SK-N-SH (cell line): Measurements from ENCODE around the gene ZNF407. TPM values are rescaled to one million over a fixed set of nuclear protein-coding genes. Genes with fewer than 3 reads are reported as not detected.

Experiments used
- CTCF ChIA-PET: fragments of 300-600, 350-600 bp; formaldehyde crosslinking; extraction: SDS; loops from one replicate; lab custom pipeline; 2021; lab: Yijun Ruan, JAX
- POLR2A ChIA-PET: fragments of 350-600 bp; sonication (Branson Sonifier 250); formaldehyde crosslinking; extraction: SDS; loops from one replicate; lab custom pipeline; 2020; ENCODE audit warnings: antibody characterized with exemption, inconsistent platforms; lab: Yijun Ruan, JAX
- DNase-seq: peaks from one replicate; pipeline ENCODE4 v3.0.0; 2012
- H2AFZ ChIP-seq: fragments of 200-600 bp; sonication (generic); 2 replicates; pipeline ENCODE4 v1.8.1; 2016; ENCODE audit warnings: antibody characterized with exemption, mild to moderate bottlenecking, low read depth
- H3F3A ChIP-seq: fragments of 200-600 bp; sonication (generic); replicated peaks from 2 replicates; pipeline ENCODE3; 2016; ENCODE audit warnings: antibody characterized with exemption, mild to moderate bottlenecking; ENCODE audit not compliant: insufficient read depth
- H3K27ac ChIP-seq, 2 experiments: fragments of 200-500 bp in 1 of 2; fragments of 200-600 bp in 1 of 2; sonication (Bioruptor generic) in 1 of 2; sonication (generic), shearing (Covaris generic) in 1 of 2; 2 replicates each; pipeline versions ENCODE4 v1.5.1 to v1.6.1; 2014 to 2016; ENCODE audit warnings: low read depth in 2 of 2, inconsistent platforms in 1 of 2, low read length in 1 of 2, mild to moderate bottlenecking in 1 of 2, mixed read lengths in 1 of 2
- H3K27me3 ChIP-seq: fragments of 200-600 bp; sonication (generic), shearing (Covaris generic); 2 replicates; pipeline ENCODE4 v1.6.1; 2016; ENCODE audit warnings: mixed run types; ENCODE audit not compliant: insufficient read depth
- H3K36me3 ChIP-seq, 2 experiments: fragments of 200-500 bp in 1 of 2; fragments of 200-600 bp in 1 of 2; sonication (Bioruptor generic) in 1 of 2; sonication (generic) in 1 of 2; replicated peaks in 1 of 2; 2 replicates each; pipeline versions ENCODE3 to v1.5.1; 2014 to 2016; ENCODE audit warnings: low read length in 1 of 2, mild to moderate bottlenecking in 1 of 2; ENCODE audit not compliant: insufficient read depth in 2 of 2, control insufficient read depth in 1 of 2
- H3K4me1 ChIP-seq, 2 experiments: fragments of 200-500 bp in 1 of 2; fragments of 200-600 bp in 1 of 2; sonication (Bioruptor generic) in 1 of 2; sonication (generic), shearing (Covaris generic) in 1 of 2; 2 replicates each; pipeline versions ENCODE4 v1.5.1 to v1.6.1; 2014 to 2016; ENCODE audit warnings: low read depth in 1 of 2, low read length in 1 of 2, mixed run types in 1 of 2; ENCODE audit not compliant: insufficient read depth in 2 of 2, control insufficient read depth in 1 of 2
- H3K4me2 ChIP-seq: fragments of 200-600 bp; sonication (generic), shearing (Covaris generic); 2 replicates; pipeline ENCODE4 v1.6.1; 2017; ENCODE audit warnings: mixed run types
- H3K4me3 ChIP-seq, 2 experiments: fragments of 200-500 bp in 1 of 2; fragments of 200-600 bp in 1 of 2; sonication (Bioruptor generic) in 1 of 2; sonication (generic), shearing (Covaris generic) in 1 of 2; 2 replicates each; pipeline versions ENCODE4 v1.5.1 to v1.8.1; 2014 to 2016; ENCODE audit warnings: low read depth in 2 of 2, inconsistent platforms in 1 of 2, low read length in 1 of 2, mild to moderate bottlenecking in 1 of 2, mixed read lengths in 1 of 2, moderate library complexity in 1 of 2
- H3K79me2 ChIP-seq: fragments of 200-600 bp; sonication (generic); 2 replicates; pipeline ENCODE4 v1.8.1; 2017; ENCODE audit warnings: mild to moderate bottlenecking; ENCODE audit not compliant: insufficient read depth
- H3K9ac ChIP-seq: fragments of 200-600 bp; sonication (generic); 2 replicates; pipeline ENCODE4 v1.6.1; 2017; ENCODE audit warnings: mixed run types
- H3K9me2 ChIP-seq: fragments of 200-600 bp; sonication (generic); 2 replicates; pipeline ENCODE4 v1.6.1; 2017; ENCODE audit warnings: mixed run types
- H3K9me3 ChIP-seq: fragments of 200-600 bp; sonication (generic); 2 replicates; pipeline ENCODE4 v1.6.1; 2017; ENCODE audit warnings: mixed run types, mild to moderate bottlenecking, moderate library complexity
- H4K20me1 ChIP-seq: fragments of 200-600 bp; sonication (generic); 2 replicates; pipeline ENCODE4 v1.6.1; 2017; ENCODE audit warnings: mild to moderate bottlenecking, mixed run types; ENCODE audit not compliant: insufficient read depth
- FOSL2 ChIP-seq: IDR thresholded peaks from 2 replicates; pipeline ENCODE4 v1.4.0; 2012; ENCODE audit warnings: low read depth, mild to moderate bottlenecking, moderate library complexity, borderline replicate concordance
- FOXJ3 ChIP-seq: sonication (generic); formaldehyde crosslinking; IDR thresholded peaks from 2 replicates; pipeline ENCODE4 v1.5.1; 2020; ENCODE audit warnings: mild to moderate bottlenecking, missing genetic modification reagents
- FOXM1 ChIP-seq: IDR thresholded peaks from 2 replicates; pipeline ENCODE4 v1.4.0; 2012; ENCODE audit warnings: low read depth, mild to moderate bottlenecking
- GABPA ChIP-seq: IDR thresholded peaks from 2 replicates; pipeline ENCODE4 v1.4.0; 2012; ENCODE audit warnings: low read depth, mild to moderate bottlenecking
- GATA2 ChIP-seq: sonication (generic); formaldehyde crosslinking; IDR thresholded peaks from 2 replicates; pipeline ENCODE4 v1.5.0; 2020; ENCODE audit warnings: mild to moderate bottlenecking, missing genetic modification reagents
- IRF3 ChIP-seq: fragments of 150-350 bp; IDR thresholded peaks from 2 replicates; pipeline ENCODE4 v1.6.1; 2016; ENCODE audit warnings: mild to moderate bottlenecking, low read depth, low read length
- JUND ChIP-seq: IDR thresholded peaks from 2 replicates; pipeline ENCODE4 v1.4.0; 2012
- MXI1 ChIP-seq: IDR thresholded peaks from 2 replicates; pipeline ENCODE4 v1.6.1; 2012; ENCODE audit warnings: mild to moderate bottlenecking, low read depth, low read length, improper control_type of control experiment
- NFIC ChIP-seq: IDR thresholded peaks from 2 replicates; pipeline ENCODE4 v1.4.0; 2012; ENCODE audit warnings: borderline replicate concordance
- NRF1 ChIP-seq: IDR thresholded peaks from 2 replicates; pipeline ENCODE4 v1.6.1; 2012; ENCODE audit warnings: low read depth, mild to moderate bottlenecking, low read length
- RAD21 ChIP-seq: IDR thresholded peaks from 2 replicates; pipeline ENCODE4 v1.6.1; 2012; ENCODE audit warnings: mild to moderate bottlenecking, low read length
- RCOR1 ChIP-seq: fragments of 150-350 bp; IDR thresholded peaks from 2 replicates; pipeline ENCODE4 v1.6.1; 2017; ENCODE audit warnings: antibody characterized with exemption, low read length
- REST ChIP-seq: IDR thresholded peaks from 2 replicates; pipeline ENCODE4 v1.6.1; 2012; ENCODE audit warnings: mild to moderate bottlenecking, low read depth, low read length, moderate library complexity
- RFX5 ChIP-seq: IDR thresholded peaks from 2 replicates; pipeline ENCODE4 v1.6.1; 2012; ENCODE audit warnings: mild to moderate bottlenecking, improper control_type of control experiment, low read length
- SIN3A ChIP-seq: IDR thresholded peaks from 2 replicates; pipeline ENCODE4 v1.6.1; 2012; ENCODE audit warnings: low read depth, mild to moderate bottlenecking, low read length, moderate library complexity, borderline replicate concordance
- SMC3 ChIP-seq: IDR thresholded peaks from 2 replicates; pipeline ENCODE4 v1.6.1; 2012; ENCODE audit warnings: low read depth, low read length, improper control_type of control experiment
- TCF12 ChIP-seq: IDR thresholded peaks from 2 replicates; pipeline ENCODE4 v1.4.0; 2012
- TEAD4 ChIP-seq: IDR thresholded peaks from 2 replicates; pipeline ENCODE4 v1.4.0; 2012; ENCODE audit warnings: mild to moderate bottlenecking, borderline replicate concordance; ENCODE audit not compliant: insufficient read depth
- USF1 ChIP-seq: IDR thresholded peaks from 2 replicates; pipeline ENCODE4 v1.4.0; 2012; ENCODE audit warnings: low read depth, borderline replicate concordance
- YY1 ChIP-seq: IDR thresholded peaks from 2 replicates; pipeline ENCODE4 v1.4.0; 2012; ENCODE audit warnings: low read depth, mild to moderate bottlenecking
- WGBS: methylation state at CpG from one replicate; pipeline ENCODE4 v1.1.6; 2017; ENCODE audit warnings: low lambda C conversion rate; 5-methylcytosine and 5-hydroxymethylcytosine counted together
- polyA plus RNA-seq, 3 experiments: library from polyadenylated mRNA; depleted of rRNA; stranded (reverse); fragments of >200 nt; gene quantifications; 2 replicates each; pipeline ENCODE4 v1.2.3, GENCODE V29; 2012

Gene ZNF407
- polyA plus RNA-seq, 1 of the 3 experiments (the other 2 are of a cell fraction), result 2.6 TPM

GRCh38 chr18:74977041-74977440 lies 379.4 kb downstream of the ZNF407 start:
- no peaks in the 10 kb centered on the region for H3K36me3 ChIP-seq
- no peaks in the 10 kb centered on the region for H4K20me1 ChIP-seq
- 90% methylated on average over 2 of the region's 2 CpGs for WGBS
- no peaks in the 10 kb centered on the region for H3K9me3 ChIP-seq
- peak overlapping the region in 1 of 2 experiments; percentile 88; a peak in 2 of 4 replicates for H3K27ac ChIP-seq
- ChIA-PET CTCF (interaction anchor here (0.8 kb wide), 1 partner anchor 296 kb away, joined by 3 read pairs; no protein-coding TSS in a partner anchor), POLR2A (interaction anchor here (1.4 kb wide), 1 partner anchor 148 kb away, joined by 4 read pairs; no protein-coding TSS in a partner anchor)
- H3K79me2 ChIP-seq, result no peaks in the 10 kb centered on the region
- H3K4me2 ChIP-seq, result no peak overlapping the region
- DNase-seq, result no peak
- H3K4me3 ChIP-seq, result no peak overlapping the region
- TF ChIP-seq FOXM1 (no peak), GATA2 (CRISPR knock-in tag) (no peak), TEAD4 (no peak), NFIC (no peak), RFX5 (no peak), USF1 (no peak), NRF1 (no peak), RCOR1 (no peak), SMC3 (no peak), FOXJ3 (CRISPR knock-in tag) (no peak), FOSL2 (no peak), RAD21 (no peak), JUND (no peak)
- TF ChIP-seq, all 33 proteins: peak for 0
- no peak overlapping the region for H3K9ac ChIP-seq
- no peaks in the 10 kb centered on the region for H3F3A ChIP-seq
- H2AFZ ChIP-seq, result no peak overlapping the region
- peaks cover 0 to 23% of the 10 kb centered on the region in 2 experiments; a peak in 2 of 4 replicates for H3K4me1 ChIP-seq
- H3K27me3 ChIP-seq, result no peaks in the 10 kb centered on the region
- no peaks in the 10 kb centered on the region for H3K9me2 ChIP-seq

GRCh38 chr18:74980669-74981068 lies 383.0 kb downstream of the ZNF407 start:
- H3K4me1 ChIP-seq, result peaks cover 0 to 21% of the 10 kb centered on the region in 2 experiments; a peak in 2 of 4 replicates
- no peaks in the 10 kb centered on the region for H3K9me2 ChIP-seq
- WGBS, result 86% methylated on average over 6 of the region's 6 CpGs
- no peak overlapping the region for H3K4me2 ChIP-seq
- POLR2A ChIA-PET, result no interaction called here
- no peak overlapping the region for H3K4me3 ChIP-seq
- H3K27ac ChIP-seq, result no peak overlapping the region
- H3K9me3 ChIP-seq, result no peaks in the 10 kb centered on the region
- no peaks in the 10 kb centered on the region for H3K36me3 ChIP-seq
- no peak for DNase-seq
- H3K27me3 ChIP-seq, result no peaks in the 10 kb centered on the region
- no peaks in the 10 kb centered on the region for H3F3A ChIP-seq
- no peak overlapping the region for H2AFZ ChIP-seq
- CTCF ChIA-PET, result interaction anchor here (0.9 kb wide), 1 partner anchor 56 kb away, joined by 3 read pairs; no protein-coding TSS in a partner anchor
- H4K20me1 ChIP-seq, result no peaks in the 10 kb centered on the region
- no peaks in the 10 kb centered on the region for H3K79me2 ChIP-seq
- no peak overlapping the region for H3K9ac ChIP-seq
- TF ChIP-seq FOXM1, result no peak
- no peak for TF ChIP-seq IRF3
- TF ChIP-seq REST, result no peak
- no peak for TF ChIP-seq SMC3
- no peak for TF ChIP-seq TCF12
- no peak for TF ChIP-seq USF1
- no peak for TF ChIP-seq SIN3A
- TF ChIP-seq MXI1, result no peak
- TF ChIP-seq GABPA, result no peak
- TF ChIP-seq YY1, result no peak
- no peak for TF ChIP-seq RAD21
- TF ChIP-seq FOSL2, result no peak
